Measurements from ENCODE around the gene SCYGR1.
A peak's percentile ranks its signal among the peaks of the same experiment; 100 is the strongest.

The SCYGR1 gene

DNA sequence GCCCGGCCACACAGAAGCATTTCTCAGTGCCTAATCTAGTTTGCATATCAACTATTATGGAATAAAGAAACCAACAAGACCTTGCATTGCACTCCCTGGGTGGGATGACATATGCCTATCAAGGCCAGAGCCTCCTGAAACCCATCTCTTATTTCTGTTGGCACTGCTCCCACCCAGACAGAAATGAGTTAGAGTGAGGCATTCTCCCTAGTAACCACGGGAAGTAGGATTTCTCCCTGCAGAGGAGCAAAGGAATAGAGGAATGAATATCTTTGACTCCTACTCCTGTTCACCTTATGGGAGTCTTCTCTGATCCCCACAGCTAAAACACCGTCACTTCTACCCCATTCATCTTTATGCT lies 24.2 kb upstream of the SCYGR1 start:
- DNase-seq (ENCODE audit: low spot score in 2 of 2), result no peak
- Histone ChIP-seq H3K27me3 (ENCODE audit: low read depth) (no peaks in the 10 kb centered on the region), H3K36me3 (replicated peaks) (no peaks in the 10 kb centered on the region), H3K4me1 (peaks cover 6% of the 10 kb centered on the region; the same call in 1 of the 2 replicates), H3K4me3 (no peak overlapping the region), H3K9me3 (no peaks in the 10 kb centered on the region)
- in situ Hi-C loops (cut with MboI; ENCODE audit: low sequenced_read_pairs), result no loop called here

DNA sequence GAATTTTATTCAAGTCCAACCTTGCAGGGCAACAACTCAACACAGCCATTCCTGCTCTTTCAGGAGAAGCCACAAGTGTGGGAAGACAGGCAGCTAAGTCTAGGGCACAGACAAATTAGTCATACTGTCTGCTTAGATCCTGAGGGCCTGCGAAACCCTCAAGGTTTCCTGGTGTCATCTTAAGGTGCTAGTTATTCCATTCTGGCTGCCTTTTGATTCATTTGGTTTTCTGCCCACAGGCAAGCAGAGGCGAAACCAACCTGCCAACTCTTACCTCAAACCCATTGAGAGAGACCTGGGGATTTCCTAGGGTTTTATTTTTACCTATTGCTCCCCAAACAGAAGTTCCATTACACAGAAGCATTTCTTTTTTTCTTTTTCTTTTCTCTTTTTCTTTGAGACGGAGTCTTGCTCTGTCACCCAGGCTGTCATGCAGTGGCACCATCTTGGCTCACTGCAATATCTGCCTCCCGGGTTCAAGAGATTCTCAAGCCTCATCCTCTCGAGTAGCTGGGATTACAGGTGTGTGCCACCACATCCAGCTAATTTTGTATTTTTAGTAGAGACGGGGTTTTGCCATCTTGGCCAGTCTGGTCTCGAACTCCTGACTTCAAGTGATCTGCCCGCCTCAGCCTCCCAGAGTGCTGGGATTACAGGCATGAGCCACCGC lies 23.7 kb upstream of the SCYGR1 start:
- in situ Hi-C loops (cut with MboI; ENCODE audit: low sequenced_read_pairs), result no loop called here
- Histone ChIP-seq H3K4me1 (peaks cover 9% of the 10 kb centered on the region), H3K36me3 (replicated peaks) (no peaks in the 10 kb centered on the region), H3K9me3 (no peaks in the 10 kb centered on the region), H3K4me3 (no peak overlapping the region), H3K27me3 (ENCODE audit: low read depth) (no peaks in the 10 kb centered on the region)
- no peak for DNase-seq (ENCODE audit: low spot score in 2 of 2)

- no peaks in the 10 kb centered on the region for H3K9me3 ChIP-seq
- no peak for DNase-seq (ENCODE audit: low spot score in 2 of 2)
- no peaks in the 10 kb centered on the region for H3K36me3 ChIP-seq (replicated peaks)
- no peak overlapping the region for H3K4me3 ChIP-seq
- H3K27me3 ChIP-seq (ENCODE audit: low read depth), result no peaks in the 10 kb centered on the region
- peaks cover 11% of the 10 kb centered on the region for H3K4me1 ChIP-seq
- in situ Hi-C loops (cut with MboI; ENCODE audit: low sequenced_read_pairs), result no loop called here
Measured at GRCh38 chr2:227410191-227410590, 22.4 kb upstream of the SCYGR1 start.

DNA sequence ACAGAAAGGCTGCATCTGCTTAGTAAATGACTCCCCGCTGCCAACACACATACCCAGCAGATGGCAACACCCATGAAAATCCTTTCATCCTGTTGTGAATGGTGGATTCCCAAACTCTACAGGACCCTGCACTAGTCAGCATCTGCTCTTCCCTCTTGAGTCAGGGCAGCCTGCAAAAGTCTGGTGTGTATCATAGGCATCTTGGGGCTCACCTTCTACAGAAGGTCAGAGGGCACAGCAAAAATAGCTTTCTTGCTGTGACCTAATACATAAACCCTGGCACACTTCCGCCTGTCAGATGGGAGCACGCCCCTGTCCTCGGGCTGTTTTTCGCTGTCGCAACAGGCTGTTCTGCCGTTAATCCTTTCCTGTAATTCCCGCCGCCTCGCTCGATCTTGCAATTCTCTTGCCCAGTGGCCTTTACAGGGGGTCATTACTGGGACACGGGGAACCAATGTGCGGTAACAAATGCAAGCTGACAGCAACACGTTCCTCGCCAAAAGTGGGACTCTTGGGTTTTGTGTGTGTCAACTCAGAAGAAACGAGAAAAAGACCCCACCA lies 19.9 kb upstream of the SCYGR1 start:
- Histone ChIP-seq H3K36me3 (replicated peaks) (no peaks in the 10 kb centered on the region), H3K9me3 (no peaks in the 10 kb centered on the region), H3K27me3 (ENCODE audit: low read depth) (no peaks in the 10 kb centered on the region), H3K4me3 (no peak overlapping the region), H3K4me1 (peaks cover 11% of the 10 kb centered on the region)
- in situ Hi-C loops (cut with MboI; ENCODE audit: low sequenced_read_pairs), result loop anchor here (5.0 to 10.0 kb wide), 2 partner anchors 360 to 467 kb away; partner anchors contain the start of gene DAW1
- DNase-seq (ENCODE audit: low spot score in 2 of 2), result peak in 1 of 2 experiments; percentile 62

DNA sequence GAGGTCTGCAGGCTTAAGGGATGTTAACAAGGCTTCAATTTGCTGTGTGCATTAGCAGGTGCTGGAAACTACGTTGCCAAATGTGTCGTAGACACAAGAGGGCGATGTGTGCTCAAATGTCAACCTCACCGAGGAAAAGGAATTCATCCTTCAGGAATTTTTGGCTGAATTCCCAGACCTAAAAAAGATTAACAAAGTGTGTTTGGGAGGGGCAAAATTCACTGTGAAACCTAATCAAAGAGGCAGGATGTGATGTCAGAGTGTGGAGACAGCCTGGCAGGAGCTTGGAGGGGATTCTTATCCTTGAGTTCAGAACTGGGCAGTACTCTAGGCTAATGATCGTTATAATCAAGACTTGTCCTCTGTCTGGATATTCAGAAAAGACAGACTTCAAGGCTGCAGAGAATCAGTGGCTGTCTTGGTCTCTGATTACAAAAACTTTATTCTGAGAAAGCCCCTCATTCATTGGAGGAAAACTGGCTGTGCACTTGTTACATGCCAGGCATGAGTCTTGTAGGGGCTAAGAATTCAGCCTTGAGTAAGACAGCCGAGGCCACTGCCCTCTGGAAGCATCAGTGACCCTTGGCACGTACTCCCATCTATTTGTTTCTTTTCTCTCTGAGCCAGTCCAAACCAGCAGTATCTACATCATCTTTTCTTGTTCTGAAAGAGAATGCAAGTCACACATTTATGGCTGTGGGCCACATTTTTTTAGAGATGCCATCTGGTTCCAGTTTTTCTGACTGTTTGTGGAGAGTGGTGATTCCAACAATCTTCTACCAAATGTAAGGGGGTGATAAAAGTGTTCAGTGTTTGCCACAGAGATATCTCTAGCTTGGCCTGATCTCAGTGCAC lies 18.7 kb upstream of the SCYGR1 start:
- Histone ChIP-seq H3K36me3 (replicated peaks) (no peaks in the 10 kb centered on the region), H3K27me3 (ENCODE audit: low read depth) (no peaks in the 10 kb centered on the region), H3K9me3 (no peaks in the 10 kb centered on the region), H3K4me1 (peaks cover 11% of the 10 kb centered on the region), H3K4me3 (no peak overlapping the region)
- in situ Hi-C loops (cut with MboI; ENCODE audit: low sequenced_read_pairs), result loop anchor here (5.0 to 10.0 kb wide), 2 partner anchors 361 to 468 kb away; partner anchors contain the start of gene DAW1
- DNase-seq (ENCODE audit: low spot score in 2 of 2), result peak; percentile 81 to 99

DNA sequence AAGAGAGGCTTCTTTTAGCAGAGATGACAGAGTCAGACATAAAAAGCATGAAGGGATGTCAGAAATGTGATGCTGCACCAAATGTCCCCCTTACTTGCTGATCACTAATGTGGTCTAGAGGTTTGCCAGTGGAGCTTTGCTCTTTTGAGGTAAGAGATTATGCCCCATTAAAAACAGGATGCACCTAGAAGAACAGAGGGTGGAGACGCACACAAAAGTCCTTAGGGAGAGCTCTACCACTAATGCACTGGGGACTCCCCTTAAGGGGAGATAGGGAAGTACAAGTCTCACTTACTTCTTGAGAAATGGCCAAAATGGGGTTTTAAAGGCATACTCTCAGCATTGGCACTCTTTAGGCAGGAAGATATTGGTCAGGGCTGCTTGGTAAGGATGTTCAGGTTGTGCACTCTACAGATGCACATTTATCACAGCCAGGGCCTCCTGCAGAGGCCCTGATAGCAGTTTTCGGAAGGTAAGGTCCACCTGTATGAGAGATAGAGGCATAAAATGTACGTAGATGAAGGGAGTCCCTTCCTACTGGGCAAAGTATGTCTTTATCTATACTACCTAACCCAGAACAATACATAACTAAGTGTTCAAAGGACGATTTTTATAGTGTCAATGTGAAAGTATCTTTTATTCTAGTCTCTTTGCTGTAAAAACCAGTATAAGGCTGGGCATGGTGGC lies 17.0 kb upstream of the SCYGR1 start:
- Histone ChIP-seq H3K4me1 (peaks cover 11% of the 10 kb centered on the region), H3K9me3 (no peaks in the 10 kb centered on the region), H3K4me3 (no peak overlapping the region), H3K36me3 (replicated peaks) (no peaks in the 10 kb centered on the region), H3K27me3 (ENCODE audit: low read depth) (no peaks in the 10 kb centered on the region)
- DNase-seq (ENCODE audit: low spot score in 2 of 2), result no peak
- in situ Hi-C loops (cut with MboI; ENCODE audit: low sequenced_read_pairs), result loop anchor here (5.0 to 10.0 kb wide), 2 partner anchors 363 to 470 kb away; partner anchors contain the start of gene DAW1

GRCh38 chr2:227402959-227403358 lies 15.2 kb upstream of the SCYGR1 start:
- in situ Hi-C loops (cut with MboI; ENCODE audit: low sequenced_read_pairs), result loop anchor here (10.0 kb wide), 1 partner anchor 472 kb away; the partner anchor contains the start of gene DAW1
- peaks cover 11% of the 10 kb centered on the region for H3K4me1 ChIP-seq
- DNase-seq (ENCODE audit: low spot score in 2 of 2), result no peak
- H3K36me3 ChIP-seq (replicated peaks), result no peaks in the 10 kb centered on the region
- no peaks in the 10 kb centered on the region for H3K9me3 ChIP-seq
- H3K27me3 ChIP-seq (ENCODE audit: low read depth), result no peaks in the 10 kb centered on the region
- no peak overlapping the region for H3K4me3 ChIP-seq

DNA sequence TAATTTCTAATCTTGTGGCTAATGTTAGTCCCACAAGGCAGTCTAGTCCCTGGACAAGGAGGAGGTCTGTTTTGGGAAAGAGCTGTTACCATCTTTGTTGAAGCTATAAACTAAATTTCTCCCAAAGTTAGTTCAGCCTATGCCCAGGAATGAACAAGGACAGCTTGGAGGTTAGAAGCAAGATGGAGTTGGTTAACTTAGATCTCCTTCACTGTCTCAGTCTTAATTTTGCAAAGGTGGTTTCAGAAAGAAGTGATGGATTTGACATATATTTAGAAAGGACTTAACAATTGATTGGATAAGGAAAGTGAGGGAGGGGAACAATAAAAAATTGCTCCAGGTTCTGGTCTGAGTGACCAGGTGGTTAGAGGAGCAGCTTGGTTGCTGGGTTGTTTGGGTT lies 14.6 kb upstream of the SCYGR1 start:
- no peak for DNase-seq (ENCODE audit: low spot score in 2 of 2)
- Histone ChIP-seq H3K4me3 (no peak overlapping the region), H3K36me3 (replicated peaks) (no peaks in the 10 kb centered on the region), H3K27me3 (ENCODE audit: low read depth) (no peaks in the 10 kb centered on the region), H3K9me3 (no peaks in the 10 kb centered on the region), H3K4me1 (peaks cover 5% of the 10 kb centered on the region)
- in situ Hi-C loops (cut with MboI; ENCODE audit: low sequenced_read_pairs), result loop anchor here (10.0 kb wide), 1 partner anchor 472 kb away; the partner anchor contains the start of gene DAW1

DNA sequence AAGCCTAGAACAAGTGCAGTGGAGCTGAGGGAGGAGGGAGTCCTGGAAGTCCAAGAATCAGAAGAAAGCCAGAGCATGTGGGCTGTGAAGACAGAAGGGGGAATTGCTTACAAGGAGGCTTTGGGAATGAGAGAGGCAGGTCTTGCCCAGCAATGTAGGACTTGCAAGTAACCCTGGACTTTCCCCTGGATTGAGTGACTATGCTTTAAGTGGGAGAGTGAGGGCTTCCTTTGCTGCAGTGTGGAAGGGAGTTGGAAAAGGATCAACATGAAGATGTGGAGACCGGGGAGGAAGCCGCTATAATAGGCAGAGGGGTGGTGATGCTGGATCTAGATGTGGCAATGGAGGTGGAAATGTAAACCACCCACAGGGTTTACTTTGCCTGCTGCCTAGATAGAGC lies 13.8 kb upstream of the SCYGR1 start:
- in situ Hi-C loops (cut with MboI; ENCODE audit: low sequenced_read_pairs), result loop anchor here (10.0 kb wide), 1 partner anchor 473 kb away; the partner anchor contains the start of gene DAW1
- no peaks in the 10 kb centered on the region for H3K27me3 ChIP-seq (ENCODE audit: low read depth)

DNA sequence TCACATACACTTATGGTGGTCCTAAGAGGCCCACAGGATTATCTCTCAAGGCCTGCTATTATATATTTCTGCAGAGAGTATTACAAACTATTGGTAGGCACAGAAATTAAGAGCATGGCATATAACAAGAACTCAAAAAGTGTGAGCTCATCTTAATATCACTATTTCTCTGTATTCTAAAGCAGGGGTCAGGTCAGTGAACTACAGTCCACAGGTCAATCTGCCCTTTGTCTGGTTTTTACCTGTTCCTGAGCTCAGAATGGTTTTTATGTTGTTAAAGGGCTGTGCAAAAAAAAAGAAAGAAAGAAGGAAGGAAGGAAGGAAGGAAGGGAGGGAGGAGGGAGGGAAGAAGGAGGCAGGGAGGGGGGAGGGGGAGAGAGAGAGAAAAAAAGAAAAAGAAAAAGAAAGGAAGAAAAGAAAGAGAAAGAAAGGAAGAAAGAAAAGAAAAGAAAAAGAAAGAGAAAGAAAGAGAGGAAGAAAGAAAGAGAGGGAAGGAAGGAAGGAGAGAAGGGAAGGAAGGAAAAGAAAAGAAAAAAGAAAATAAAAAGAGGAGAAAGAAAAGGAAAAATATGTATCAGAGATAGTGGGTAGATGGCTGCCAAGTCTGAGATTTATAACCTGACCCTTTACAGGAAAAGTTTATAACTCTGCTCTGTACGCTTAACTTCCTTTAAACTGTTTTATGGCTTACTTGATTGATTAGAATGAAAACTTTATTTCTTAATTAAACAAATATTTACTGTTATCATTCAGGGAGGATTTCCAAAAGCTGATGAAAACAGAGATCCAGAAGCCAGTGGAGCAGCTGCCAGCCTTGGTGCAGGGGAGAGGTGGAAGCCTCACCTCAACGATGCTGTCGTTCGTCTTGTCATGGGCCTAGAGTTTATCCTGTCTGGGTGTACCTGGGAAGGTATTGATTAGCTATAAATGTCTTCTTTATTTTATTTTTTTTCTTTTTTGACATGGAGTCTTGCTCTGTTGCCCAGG lies 11.2 kb upstream of the SCYGR1 start:
- H3K27me3 ChIP-seq (ENCODE audit: low read depth), result no peaks in the 10 kb centered on the region
- H3K4me1 ChIP-seq, result no peaks in the 10 kb centered on the region
- no peak for DNase-seq (ENCODE audit: low spot score in 2 of 2)
- H3K36me3 ChIP-seq (replicated peaks), result no peaks in the 10 kb centered on the region
- no peak overlapping the region for H3K4me3 ChIP-seq
- in situ Hi-C loops (cut with MboI; ENCODE audit: low sequenced_read_pairs), result no loop called here
- no peaks in the 10 kb centered on the region for H3K9me3 ChIP-seq

More for the DNA sequence above, 13.8 kb upstream of the SCYGR1 start:
- no peak for DNase-seq (ENCODE audit: low spot score in 2 of 2)
- Histone ChIP-seq H3K4me1 (peaks cover 3% of the 10 kb centered on the region), H3K4me3 (no peak overlapping the region), H3K36me3 (replicated peaks) (no peaks in the 10 kb centered on the region), H3K9me3 (no peaks in the 10 kb centered on the region)

DNA sequence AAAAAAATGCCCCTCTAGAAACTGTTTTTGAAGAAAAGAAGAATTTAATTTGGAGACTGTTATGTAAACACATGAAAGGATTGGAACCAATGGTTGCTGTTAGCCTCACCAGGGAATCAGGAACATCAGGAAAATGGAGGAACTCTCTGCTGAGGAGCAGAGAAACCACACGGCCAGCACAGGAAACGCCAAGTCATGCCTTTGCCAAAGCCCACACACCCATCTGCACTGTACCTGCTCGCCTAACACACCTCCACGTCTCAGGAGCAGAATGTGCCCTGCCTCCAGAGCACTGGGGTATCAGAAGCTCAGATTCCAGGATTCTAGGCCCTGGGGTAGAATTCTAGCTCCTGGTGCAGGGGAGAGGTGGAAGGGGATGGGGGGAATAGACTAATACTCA lies 9.8 kb upstream of the SCYGR1 start:
- no peaks in the 10 kb centered on the region for H3K9me3 ChIP-seq
- no peaks in the 10 kb centered on the region for H3K36me3 ChIP-seq (replicated peaks)
- no peaks in the 10 kb centered on the region for H3K27me3 ChIP-seq (ENCODE audit: low read depth)
- H3K4me3 ChIP-seq, result no peak overlapping the region
- in situ Hi-C loops (cut with MboI; ENCODE audit: low sequenced_read_pairs), result no loop called here
- DNase-seq (ENCODE audit: low spot score in 2 of 2), result no peak
- no peaks in the 10 kb centered on the region for H3K4me1 ChIP-seq

DNA sequence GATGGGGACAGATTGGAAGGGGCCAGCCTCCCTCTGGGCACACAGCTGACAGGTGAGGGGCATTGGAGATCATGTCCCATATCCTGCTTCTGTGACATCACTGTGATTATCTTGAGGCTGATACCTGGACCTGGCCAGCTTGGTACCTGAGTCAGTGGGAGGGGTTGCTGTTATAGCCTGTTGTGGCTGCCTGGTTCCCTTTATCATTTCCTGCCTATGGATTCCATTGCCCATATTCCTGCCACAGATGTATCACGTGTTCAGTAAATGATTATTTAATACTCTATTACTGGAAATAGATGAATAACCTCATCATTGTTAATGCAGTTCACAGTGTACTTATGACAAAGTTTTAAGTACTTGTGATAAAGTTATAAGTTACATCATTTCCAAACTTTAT lies 7.8 kb upstream of the SCYGR1 start:
- H3K9me3 ChIP-seq, result no peaks in the 10 kb centered on the region
- no peak for DNase-seq (ENCODE audit: low spot score in 2 of 2)
- no peaks in the 10 kb centered on the region for H3K27me3 ChIP-seq (ENCODE audit: low read depth)
- in situ Hi-C loops (cut with MboI; ENCODE audit: low sequenced_read_pairs), result no loop called here
- H3K4me1 ChIP-seq, result no peaks in the 10 kb centered on the region
- H3K4me3 ChIP-seq, result no peak overlapping the region
- no peaks in the 10 kb centered on the region for H3K36me3 ChIP-seq (replicated peaks)
